Stimulated activated CD4-positive, alpha-beta T cell treated with anti-CD3 and anti-CD28 coated beads, Interleukin-4, amount 100 ng/mL, for 24 hours (primary cell): ENCODE results near the gene CREM.

Source experiments
- DNase-seq: peaks from one replicate; pipeline ENCODE4 v3.0.0-alpha.2; 2020

The CREM gene

GRCh38 chr10:35136263-35136815 is 9.7 kb downstream of the CREM start:
- no peak for DNase-seq

DNA sequence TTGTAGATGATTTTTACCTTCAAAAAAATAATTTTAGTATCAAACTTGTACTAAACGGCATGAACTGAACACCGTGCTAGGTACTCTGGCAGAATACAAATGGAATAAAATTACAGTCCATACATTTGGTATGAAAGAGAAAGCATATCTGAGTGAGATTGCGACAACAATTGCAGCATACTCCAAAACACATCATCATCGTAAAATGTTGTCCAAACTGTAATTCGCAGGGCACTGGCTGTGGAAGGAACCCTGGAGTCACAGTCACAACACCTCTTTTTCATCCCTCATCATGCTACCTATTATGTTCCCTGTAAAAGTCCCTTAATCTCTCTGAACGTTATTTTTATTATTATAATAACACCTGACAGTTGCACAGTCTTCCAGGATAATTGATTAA is 13.5 kb downstream of the CREM start:
- DNase-seq, result no peak

DNA sequence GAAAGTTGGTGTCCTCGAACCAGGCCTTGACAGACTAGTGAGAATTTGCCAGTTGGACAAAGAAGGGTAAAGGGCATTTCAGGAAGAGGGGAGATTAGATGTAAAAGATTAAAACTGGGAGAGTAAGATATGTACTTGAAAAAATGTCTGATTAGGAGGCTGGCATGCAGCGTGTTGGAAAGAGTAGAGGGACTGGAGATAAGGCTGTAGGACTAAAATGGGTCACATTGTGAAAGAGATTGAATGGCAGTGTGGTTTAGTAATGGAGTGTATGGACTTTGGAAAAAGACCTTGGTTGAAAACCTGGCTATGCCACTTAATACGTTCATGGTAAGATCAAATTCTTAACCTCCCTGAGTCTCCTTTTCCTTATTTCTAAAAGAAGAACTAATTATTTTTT is 14.1 kb downstream of the CREM start:
- DNase-seq, result no peak

- no peak for DNase-seq
Observed at GRCh38 chr10:35150308-35150707, 23.7 kb downstream of the CREM start.

GRCh38 chr10:35152992-35153391 is 26.3 kb downstream of the CREM start:
- no peak for DNase-seq

GRCh38 chr10:35153716-35154115 is 27.1 kb downstream of the CREM start:
- no peak for DNase-seq

- no peak for DNase-seq
Observed at GRCh38 chr10:35160743-35161142, 34.1 kb downstream of the CREM start.

DNA sequence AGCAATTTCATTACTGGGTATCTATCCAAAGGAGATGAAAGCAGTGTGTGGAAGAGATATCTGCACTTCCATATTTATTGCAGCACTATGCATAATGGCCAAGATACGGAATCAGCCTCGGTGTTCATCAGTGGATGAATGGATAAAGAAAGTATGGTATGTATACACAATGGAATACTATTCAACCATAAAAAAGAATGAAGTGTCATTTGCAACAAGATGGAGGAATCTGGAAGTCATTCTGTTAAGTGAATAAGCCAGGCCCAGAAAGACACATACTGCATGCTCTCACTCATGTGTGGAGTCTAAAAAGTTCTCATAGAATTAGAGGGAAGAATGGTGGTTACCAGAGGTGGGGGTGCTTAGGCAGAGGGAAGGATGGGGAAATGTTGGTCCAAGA is 35.3 kb downstream of the CREM start:
- no peak for DNase-seq

DNA sequence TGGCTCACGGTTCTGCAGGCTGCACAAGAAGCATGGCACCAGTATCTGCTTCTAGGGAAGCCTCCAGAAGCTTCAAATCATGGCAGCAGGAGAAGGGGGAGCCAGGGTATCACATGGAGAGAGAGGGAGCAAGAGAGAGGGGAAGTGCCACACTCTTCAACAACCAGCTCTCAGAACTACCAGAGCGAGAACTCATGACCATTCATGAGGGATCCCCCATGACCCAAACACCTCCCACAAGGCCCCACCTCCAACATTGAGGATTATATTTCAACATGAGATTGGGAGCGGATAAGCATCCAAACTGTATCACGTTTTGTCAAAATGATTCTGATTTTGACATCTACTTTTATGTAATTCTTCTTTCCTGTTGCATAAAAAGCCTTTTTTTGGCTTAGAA is 38.5 kb downstream of the CREM start:
- DNase-seq, result no peak

- no peak for DNase-seq
Observed at GRCh38 chr10:35165811-35166210, 39.2 kb downstream of the CREM start.

DNA sequence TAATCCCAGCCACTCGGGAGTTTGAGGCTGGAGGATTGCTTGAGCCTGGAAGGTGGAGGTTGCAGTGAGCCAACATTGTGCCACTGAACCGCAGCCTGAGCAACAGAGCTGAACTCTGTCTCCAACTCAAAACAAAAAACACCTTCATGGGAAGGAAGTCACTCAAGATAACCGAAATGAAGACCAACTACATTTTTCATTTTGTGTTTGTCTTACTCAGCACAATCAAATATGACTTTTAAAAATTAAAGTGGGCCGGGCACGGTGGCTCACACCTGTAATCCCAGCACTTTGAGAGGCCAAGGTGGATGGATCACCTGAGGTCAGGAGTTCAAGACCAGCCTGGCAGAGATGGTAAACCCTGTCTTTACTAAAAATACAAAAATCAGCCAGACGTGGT is 40.0 kb downstream of the CREM start:
- DNase-seq, result no peak

DNA sequence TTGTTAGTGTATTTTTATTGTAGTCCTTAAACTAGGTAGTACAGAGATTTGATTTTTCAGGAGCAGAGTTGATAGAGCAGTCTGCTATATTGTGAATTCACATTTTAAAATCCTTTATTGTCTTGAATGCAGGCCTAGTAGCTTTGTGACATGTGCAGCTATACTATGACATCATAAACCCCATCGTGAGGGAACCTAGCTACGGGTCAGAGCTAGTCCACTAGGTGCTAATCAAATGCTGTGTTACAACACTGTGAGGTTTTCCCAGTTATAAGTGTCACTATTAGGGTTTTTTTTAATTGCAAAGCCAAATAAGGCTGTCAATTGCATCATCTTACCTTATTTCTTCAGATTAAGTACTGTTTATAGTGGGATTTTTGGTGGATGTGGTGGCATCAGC is 40.7 kb downstream of the CREM start:
- no peak for DNase-seq

DNA sequence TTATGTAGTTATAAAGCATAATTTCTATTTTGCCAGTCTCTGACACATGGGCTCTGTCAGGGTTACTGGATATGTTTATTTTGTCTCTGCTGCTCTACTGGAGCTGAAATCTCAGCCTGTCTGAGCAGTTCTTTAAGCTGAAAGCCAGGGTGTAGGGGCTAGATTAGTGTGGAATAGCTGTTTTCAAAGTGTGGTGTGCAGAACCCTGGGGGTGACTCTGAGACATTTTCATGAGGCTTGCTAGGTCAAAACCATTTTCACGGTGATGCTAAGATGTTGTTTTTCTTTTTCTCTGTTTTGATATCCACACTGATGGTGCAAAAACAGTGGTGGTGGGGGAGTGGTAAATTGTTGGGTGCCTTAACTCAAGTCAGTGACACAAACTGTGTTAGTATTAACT is 45.5 kb downstream of the CREM start:
- no peak for DNase-seq

DNA sequence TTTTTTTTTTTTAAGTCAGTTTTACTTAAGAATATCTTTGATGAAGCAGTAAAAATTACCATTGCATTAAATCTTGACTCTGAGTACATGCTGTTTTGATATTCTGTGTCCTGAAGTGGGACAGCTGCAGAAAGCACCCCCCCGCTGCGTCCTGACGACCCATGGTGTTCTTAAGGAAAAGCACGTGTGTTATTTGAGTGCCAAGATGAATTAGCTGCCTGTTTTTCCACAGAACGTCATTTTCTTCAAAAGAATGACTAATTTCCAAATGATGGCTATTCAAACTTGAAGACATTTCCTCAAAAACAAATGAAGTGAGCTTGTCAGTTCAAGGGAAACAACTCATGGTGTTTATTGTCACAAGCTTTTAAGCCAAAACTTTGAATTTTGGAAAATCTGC is 45.9 kb downstream of the CREM start:
- no peak for DNase-seq

DNA sequence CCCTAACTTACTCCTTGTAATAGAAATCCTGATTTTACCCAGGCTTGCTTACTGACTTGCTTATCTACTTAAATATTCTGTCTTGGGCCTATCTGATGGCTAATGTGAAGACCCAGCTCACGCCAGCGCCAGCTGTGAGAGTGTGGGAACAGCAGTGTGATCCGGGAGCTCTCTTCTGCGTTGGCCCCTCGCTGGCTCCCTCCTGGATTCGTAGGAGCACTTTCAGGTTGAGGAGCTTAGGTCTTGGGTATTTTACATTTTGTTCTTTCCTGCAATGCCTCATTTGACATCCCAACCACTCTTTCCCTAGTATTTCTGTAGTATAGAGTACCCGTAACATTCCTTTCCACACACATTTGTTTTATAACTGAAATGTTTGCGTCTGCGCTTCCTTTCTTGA is 51.7 kb downstream of the CREM start:
- no peak for DNase-seq

- DNase-seq, result no peak
Observed at GRCh38 chr10:35182631-35183510, 56.2 kb downstream of the CREM start.

GRCh38 chr10:35184527-35185171 is 58.0 kb downstream of the CREM start:
- DNase-seq, result no peak

GRCh38 chr10:35185260-35186034 is 58.8 kb downstream of the CREM start:
- DNase-seq, result no peak

GRCh38 chr10:35188954-35189353 is 62.3 kb downstream of the CREM start:
- DNase-seq, result no peak

DNA sequence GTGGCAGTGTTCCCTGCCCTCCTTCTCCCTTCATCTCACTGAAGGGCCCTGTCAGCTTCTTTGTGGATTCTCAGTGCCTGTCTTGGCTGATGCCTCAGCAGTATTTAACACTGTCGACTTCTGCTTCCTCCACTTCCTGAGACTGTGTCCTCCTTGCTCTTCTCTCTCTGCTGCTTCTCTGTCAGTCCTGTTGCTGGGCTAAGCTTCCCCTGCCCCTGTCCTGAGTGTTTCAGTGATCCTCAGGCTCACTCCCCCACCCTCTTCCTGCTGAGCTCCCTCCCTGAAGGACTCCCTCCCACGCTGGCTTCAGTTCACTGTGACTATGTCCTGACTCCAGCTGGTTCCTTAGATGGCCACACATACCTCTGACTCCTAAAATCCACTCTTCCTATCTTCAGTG is 64.9 kb downstream of the CREM start:
- DNase-seq, result no peak

GRCh38 chr10:35192645-35193249 is 66.1 kb downstream of the CREM start:
- no peak for DNase-seq

DNA sequence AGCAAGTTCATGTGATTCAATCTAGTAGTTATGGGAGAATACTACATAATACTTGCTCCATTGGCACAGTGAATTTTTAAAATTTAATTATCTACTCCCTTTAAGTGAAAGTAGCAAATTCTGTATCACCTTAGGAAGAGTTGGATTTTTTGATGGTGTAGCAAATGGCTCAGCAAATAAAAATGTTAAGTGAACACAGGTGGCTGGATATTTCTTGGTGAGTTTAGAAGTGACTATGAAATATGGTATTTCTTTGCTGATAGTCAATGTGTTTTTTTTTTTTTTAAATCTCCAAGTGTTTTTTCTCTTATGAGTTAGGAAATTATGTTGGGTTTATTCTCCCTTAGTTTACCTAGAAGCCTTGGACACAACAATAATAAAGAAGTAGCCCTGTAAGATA is 67.8 kb downstream of the CREM start:
- DNase-seq, result no peak

DNA sequence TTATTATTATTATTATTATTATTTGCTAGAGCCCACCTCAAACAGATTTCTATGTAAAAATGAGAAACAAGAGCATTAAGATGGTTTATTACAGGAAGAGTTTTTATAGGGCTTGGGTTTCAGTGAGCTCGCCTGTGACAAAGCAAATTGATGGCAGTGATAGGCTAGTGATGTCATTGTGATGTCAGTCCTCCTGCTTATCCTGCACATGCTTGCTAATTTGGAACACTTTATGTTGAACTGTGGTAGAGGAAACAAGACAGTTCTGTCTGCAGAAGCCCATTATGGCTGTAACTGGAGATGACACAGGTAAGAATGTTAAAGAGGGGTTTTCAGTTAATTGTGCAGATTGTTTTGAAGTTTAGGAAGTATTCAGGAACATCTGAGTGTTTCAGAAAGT is 68.3 kb downstream of the CREM start:
- peak; percentile 48 for DNase-seq
